ENCODE data around the gene MAPK13.

- TF ChIP-seq EZH2 (IDR thresholded peaks at IDR 0.05; ENCODE audit: borderline replicate concordance, low read depth, low read length, poor library complexity, severe bottlenecking) (no peak), CTCF (conservative IDR thresholded peaks at IDR 0.05; ENCODE audit: low read depth, low read length) (no peak)
Observed at GRCh38 chr6:36127462-36128016, 2.8 kb upstream of the MAPK13 start.
